Measurements from ENCODE around the gene GAS6.

GAS6 gene

DNA sequence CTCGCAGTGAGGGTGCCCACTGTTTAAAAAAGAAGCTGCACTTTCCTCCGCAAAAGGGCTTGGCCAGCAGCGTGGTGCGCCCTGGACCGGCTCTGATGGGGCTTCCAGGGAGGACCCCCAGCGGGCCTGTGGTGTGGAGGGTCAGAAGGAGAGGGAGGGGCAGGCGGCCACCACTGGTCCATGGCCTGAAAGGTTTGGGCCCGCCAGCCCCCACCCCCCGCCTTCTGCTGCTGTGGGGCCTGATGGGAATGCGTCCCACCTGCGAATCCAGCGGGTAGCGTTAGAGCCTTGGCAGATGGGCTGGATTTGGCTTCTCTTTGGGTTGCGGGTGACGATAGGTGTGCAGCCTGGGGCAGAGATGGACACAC is 70.2 kb downstream of the GAS6 start:
- H4K20me1 ChIP-seq (ENCODE audit: insufficient read depth, low read length): peaks cover 14% of the 10 kb centered on the region; the same call in 1 of the 2 replicates
- H3K4me1 ChIP-seq (ENCODE audit: insufficient read depth, low read length): no peaks in the 10 kb centered on the region
- H3K4me3 ChIP-seq (ENCODE audit: low read depth in 1 of 2, low read length in 2 of 2): no peak overlapping the region
- no peaks in the 10 kb centered on the region for H3K9me3 ChIP-seq (ENCODE audit: insufficient read depth, low read length, severe bottlenecking)
- DNase-seq (no peak), ATAC-seq (ENCODE audit: insufficient read depth, low read depth) (no peak)
- H3K27me3 ChIP-seq (ENCODE audit: insufficient read depth, low read length, poor library complexity): no peaks in the 10 kb centered on the region
- no peak overlapping the region for H3K9ac ChIP-seq (ENCODE audit: low read depth, low read length)
- TF ChIP-seq, protein P1, sequence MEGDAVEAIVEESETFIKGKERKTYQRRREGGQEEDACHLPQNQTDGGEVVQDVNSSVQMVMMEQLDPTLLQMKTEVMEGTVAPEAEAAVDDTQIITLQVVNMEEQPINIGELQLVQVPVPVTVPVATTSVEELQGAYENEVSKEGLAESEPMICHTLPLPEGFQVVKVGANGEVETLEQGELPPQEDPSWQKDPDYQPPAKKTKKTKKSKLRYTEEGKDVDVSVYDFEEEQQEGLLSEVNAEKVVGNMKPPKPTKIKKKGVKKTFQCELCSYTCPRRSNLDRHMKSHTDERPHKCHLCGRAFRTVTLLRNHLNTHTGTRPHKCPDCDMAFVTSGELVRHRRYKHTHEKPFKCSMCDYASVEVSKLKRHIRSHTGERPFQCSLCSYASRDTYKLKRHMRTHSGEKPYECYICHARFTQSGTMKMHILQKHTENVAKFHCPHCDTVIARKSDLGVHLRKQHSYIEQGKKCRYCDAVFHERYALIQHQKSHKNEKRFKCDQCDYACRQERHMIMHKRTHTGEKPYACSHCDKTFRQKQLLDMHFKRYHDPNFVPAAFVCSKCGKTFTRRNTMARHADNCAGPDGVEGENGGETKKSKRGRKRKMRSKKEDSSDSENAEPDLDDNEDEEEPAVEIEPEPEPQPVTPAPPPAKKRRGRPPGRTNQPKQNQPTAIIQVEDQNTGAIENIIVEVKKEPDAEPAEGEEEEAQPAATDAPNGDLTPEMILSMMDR (IDR thresholded peaks at IDR 0.05; ENCODE audit: borderline replicate concordance, extremely low read depth, low read length, poor library complexity, severe bottlenecking): no peak
- no peak for TF ChIP-seq EZH2 (IDR thresholded peaks at IDR 0.05; ENCODE audit: borderline replicate concordance, low read depth, low read length, severe bottlenecking)
- no peak overlapping the region for H3K27ac ChIP-seq (ENCODE audit: low read length)
- H3K79me2 ChIP-seq (ENCODE audit: insufficient read depth, low read length): no peaks in the 10 kb centered on the region
- H2AFZ ChIP-seq (ENCODE audit: low read depth, low read length): no peak overlapping the region
- H3K36me3 ChIP-seq (ENCODE audit: insufficient read depth, low read length): no peaks in the 10 kb centered on the region
- no peak overlapping the region for H3K4me2 ChIP-seq (ENCODE audit: insufficient read depth, low read length)

DNA sequence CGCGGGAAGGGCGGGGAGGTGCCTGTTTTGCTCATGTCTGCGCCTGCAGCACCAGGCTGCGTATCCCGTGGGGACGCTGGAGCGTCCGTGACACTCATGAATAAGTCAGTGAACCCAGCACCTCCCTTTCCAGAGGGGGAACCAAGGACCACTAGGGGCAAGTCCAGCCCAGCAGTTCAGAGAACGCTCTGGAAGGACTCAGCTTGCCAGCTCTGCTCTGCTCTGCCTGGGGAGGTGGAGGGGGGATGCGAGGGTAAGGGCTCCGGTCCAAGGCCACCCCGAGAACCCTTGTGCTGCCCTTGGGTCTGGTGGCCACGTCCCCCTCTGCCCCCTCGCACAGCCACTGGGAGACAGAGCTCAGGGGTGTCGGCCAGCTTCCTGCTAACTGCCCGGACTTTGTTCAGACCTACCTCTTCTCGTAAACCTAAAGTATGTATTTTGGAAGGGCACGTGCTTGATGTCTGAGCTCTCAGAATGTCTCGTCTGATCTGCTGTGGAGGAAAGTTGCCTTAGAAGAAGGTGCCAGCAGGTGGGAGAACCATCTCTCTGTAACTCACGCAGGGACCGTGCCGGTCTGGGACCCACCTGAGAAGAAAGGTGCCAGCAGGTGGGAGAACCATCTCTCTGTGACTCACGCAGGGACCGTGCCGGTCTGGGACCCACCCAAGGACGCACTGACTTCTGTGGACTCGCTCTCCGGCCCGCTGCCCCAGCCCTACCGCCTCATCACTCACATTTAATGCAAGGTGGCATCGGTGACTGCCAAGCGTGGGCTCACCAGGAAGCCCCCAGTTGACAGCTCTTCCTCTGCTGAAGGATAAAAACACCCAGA is 70.8 kb downstream of the GAS6 start:
- Histone ChIP-seq H4K20me1 (ENCODE audit: insufficient read depth, low read length) (peaks cover 14% of the 10 kb centered on the region; the same call in 1 of the 2 replicates), H3K4me2 (ENCODE audit: insufficient read depth, low read length) (no peak overlapping the region), H3K9me3 (ENCODE audit: insufficient read depth, low read length, severe bottlenecking) (no peaks in the 10 kb centered on the region), H3K36me3 (ENCODE audit: insufficient read depth, low read length) (no peaks in the 10 kb centered on the region), H3K27ac (ENCODE audit: low read length) (no peak overlapping the region), H3K4me1 (ENCODE audit: insufficient read depth, low read length) (no peaks in the 10 kb centered on the region), H3K27me3 (ENCODE audit: insufficient read depth, low read length, poor library complexity) (no peaks in the 10 kb centered on the region), H2AFZ (ENCODE audit: low read depth, low read length) (no peak overlapping the region), H3K9ac (ENCODE audit: low read depth, low read length) (no peak overlapping the region), H3K4me3 (ENCODE audit: low read depth in 1 of 2, low read length in 2 of 2) (no peak overlapping the region), H3K79me2 (ENCODE audit: insufficient read depth, low read length) (no peaks in the 10 kb centered on the region)
- ATAC-seq (ENCODE audit: insufficient read depth, low read depth): no peak
- TF ChIP-seq EZH2 (IDR thresholded peaks at IDR 0.05; ENCODE audit: borderline replicate concordance, low read depth, low read length, severe bottlenecking): no peak
- TF ChIP-seq, protein P1 (IDR thresholded peaks at IDR 0.05; ENCODE audit: borderline replicate concordance, extremely low read depth, low read length, poor library complexity, severe bottlenecking): no peak
- no peak for DNase-seq

DNA sequence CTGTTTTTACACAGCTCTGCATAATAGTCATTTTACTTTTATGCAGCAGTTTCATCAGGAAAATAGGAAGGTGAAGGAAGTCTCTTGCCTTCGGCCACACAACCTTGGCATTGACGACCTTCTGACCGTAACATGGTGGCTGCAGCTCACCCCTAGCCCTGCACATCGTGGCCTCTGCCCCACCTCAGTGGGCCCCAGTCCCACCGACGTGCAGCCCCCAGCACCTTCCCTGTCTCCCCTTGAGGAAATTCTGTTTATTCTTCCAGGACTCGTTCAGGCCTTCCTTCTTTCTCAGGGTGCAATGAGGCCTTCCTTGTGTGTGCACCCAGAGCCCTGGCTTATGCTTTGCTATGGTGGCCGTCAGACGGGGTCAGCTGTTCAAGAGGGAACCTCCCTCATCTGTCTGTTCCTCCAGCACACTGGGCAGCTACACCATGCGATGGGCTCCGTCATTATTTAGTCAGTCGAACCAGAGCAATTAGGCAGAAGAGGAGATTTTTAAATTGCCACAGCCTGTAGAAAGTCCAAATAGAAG is 71.6 kb downstream of the GAS6 start:
- ATAC-seq (ENCODE audit: insufficient read depth, low read depth): no peak
- no peak overlapping the region for H3K4me3 ChIP-seq (ENCODE audit: low read depth in 1 of 2, low read length in 2 of 2)
- H4K20me1 ChIP-seq (ENCODE audit: insufficient read depth, low read length): peaks cover 14% of the 10 kb centered on the region; the same call in 1 of the 2 replicates
- H3K79me2 ChIP-seq (ENCODE audit: insufficient read depth, low read length): no peaks in the 10 kb centered on the region
- H3K9ac ChIP-seq (ENCODE audit: low read depth, low read length): no peak overlapping the region
- no peak for DNase-seq
- H2AFZ ChIP-seq (ENCODE audit: low read depth, low read length): no peak overlapping the region
- H3K36me3 ChIP-seq (ENCODE audit: insufficient read depth, low read length): no peaks in the 10 kb centered on the region
- no peaks in the 10 kb centered on the region for H3K9me3 ChIP-seq (ENCODE audit: insufficient read depth, low read length, severe bottlenecking)
- H3K4me2 ChIP-seq (ENCODE audit: insufficient read depth, low read length): no peak overlapping the region
- no peak overlapping the region for H3K27ac ChIP-seq (ENCODE audit: low read length)
- TF ChIP-seq, protein P1 (IDR thresholded peaks at IDR 0.05; ENCODE audit: borderline replicate concordance, extremely low read depth, low read length, poor library complexity, severe bottlenecking): no peak
- no peak for TF ChIP-seq EZH2 (IDR thresholded peaks at IDR 0.05; ENCODE audit: borderline replicate concordance, low read depth, low read length, severe bottlenecking)
- H3K27me3 ChIP-seq (ENCODE audit: insufficient read depth, low read length, poor library complexity): no peaks in the 10 kb centered on the region
- H3K4me1 ChIP-seq (ENCODE audit: insufficient read depth, low read length): no peaks in the 10 kb centered on the region

All from DND-41 (cell line).